Measurements from ENCODE around the gene EFHD1. TPM values are rescaled to one million over a fixed set of nuclear protein-coding genes. Genes with fewer than 3 reads are reported as not detected.

EFHD1 gene
- total RNA-seq, 1 donor from 2014 or later = 3.6 TPM

DNA sequence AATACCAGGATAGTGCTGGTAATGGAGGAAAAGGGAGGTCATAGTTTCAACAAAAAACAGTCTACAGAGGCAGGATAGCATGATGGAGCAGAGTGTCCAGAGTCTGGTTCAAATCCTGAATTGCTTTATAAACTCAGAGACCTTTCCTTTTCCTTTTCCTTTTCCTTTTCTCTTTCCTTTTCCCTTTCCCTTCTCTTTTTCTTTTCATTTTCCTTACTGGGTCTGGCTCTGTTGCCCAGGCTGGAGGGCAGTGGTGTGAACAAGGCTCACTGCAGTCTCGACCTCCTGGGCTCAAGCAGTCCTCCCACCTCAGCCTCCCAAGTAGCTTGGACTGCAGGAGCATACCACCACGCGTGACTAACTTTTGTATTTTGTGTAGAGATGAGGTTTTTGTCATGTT is 95.4 kb downstream of the EFHD1 start:
- H3K36me3 ChIP-seq (ENCODE audit: control insufficient read depth, insufficient read depth, low read length) = no peaks in the 10 kb centered on the region
- no peak for DNase-seq (ENCODE audit: low read depth)

DNA sequence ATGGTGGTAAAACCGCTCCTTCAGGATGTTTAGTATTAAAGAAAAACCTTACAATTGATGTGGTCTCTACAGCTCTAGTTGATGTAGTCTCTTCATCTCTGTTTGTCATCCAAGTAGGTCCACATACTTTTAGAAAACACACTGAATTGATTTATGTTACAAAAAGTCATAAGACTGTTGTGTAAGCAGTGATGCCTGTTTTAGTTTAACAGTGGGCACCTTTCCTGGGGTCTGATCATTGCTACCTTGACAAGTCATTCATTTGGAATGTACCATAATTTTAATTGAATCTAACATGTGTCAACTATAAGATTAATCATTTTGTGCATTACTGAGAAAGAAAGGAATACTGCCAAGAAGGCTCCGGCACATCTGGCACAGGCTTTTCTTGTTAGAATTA is 98.1 kb downstream of the EFHD1 start:
- DNase-seq (ENCODE audit: low read depth) = no peak
- H3K27me3 ChIP-seq (ENCODE audit: control insufficient read depth, insufficient read depth, low read length) = no peaks in the 10 kb centered on the region
- no peak overlapping the region for H3K4me3 ChIP-seq (ENCODE audit: low read depth, low read length)
- H3K36me3 ChIP-seq (ENCODE audit: control insufficient read depth, insufficient read depth, low read length) = no peaks in the 10 kb centered on the region
- TF ChIP-seq, protein P1, sequence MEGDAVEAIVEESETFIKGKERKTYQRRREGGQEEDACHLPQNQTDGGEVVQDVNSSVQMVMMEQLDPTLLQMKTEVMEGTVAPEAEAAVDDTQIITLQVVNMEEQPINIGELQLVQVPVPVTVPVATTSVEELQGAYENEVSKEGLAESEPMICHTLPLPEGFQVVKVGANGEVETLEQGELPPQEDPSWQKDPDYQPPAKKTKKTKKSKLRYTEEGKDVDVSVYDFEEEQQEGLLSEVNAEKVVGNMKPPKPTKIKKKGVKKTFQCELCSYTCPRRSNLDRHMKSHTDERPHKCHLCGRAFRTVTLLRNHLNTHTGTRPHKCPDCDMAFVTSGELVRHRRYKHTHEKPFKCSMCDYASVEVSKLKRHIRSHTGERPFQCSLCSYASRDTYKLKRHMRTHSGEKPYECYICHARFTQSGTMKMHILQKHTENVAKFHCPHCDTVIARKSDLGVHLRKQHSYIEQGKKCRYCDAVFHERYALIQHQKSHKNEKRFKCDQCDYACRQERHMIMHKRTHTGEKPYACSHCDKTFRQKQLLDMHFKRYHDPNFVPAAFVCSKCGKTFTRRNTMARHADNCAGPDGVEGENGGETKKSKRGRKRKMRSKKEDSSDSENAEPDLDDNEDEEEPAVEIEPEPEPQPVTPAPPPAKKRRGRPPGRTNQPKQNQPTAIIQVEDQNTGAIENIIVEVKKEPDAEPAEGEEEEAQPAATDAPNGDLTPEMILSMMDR (IDR thresholded peaks at IDR 0.05; ENCODE audit: insufficient read depth, low read length, poor library complexity, severe bottlenecking) = no peak

More for the DNA sequence above, 95.4 kb downstream of the EFHD1 start:
- Histone ChIP-seq H3K27me3 (ENCODE audit: control insufficient read depth, insufficient read depth, low read length) (no peaks in the 10 kb centered on the region), H3K4me3 (ENCODE audit: low read depth, low read length) (no peak overlapping the region)
- TF ChIP-seq, protein P1 (IDR thresholded peaks at IDR 0.05; ENCODE audit: insufficient read depth, low read length, poor library complexity, severe bottlenecking) = no peak

Other genes with a start within 250 kb of the EFHD1 start
- not detected in 2 replicates for gene ALPG, start 226.8 kb upstream of the EFHD1 start, total RNA-seq
- not detected in 2 replicates for gene ALPI, start 177.5 kb upstream of the EFHD1 start, total RNA-seq
- 2.2 and 2.3 TPM in 2 replicates for gene ECEL1, start 145.8 kb upstream of the EFHD1 start, total RNA-seq
- gene PRSS56, start 113.2 kb upstream of the EFHD1 start, total RNA-seq = not detected in 2 replicates
- gene CHRND, start 107.4 kb upstream of the EFHD1 start, total RNA-seq = not detected in 2 replicates
- not detected in 2 replicates for gene CHRNG, start 93.9 kb upstream of the EFHD1 start, total RNA-seq
- 2.9 and 3.3 TPM in 2 replicates for gene TIGD1, start 83.0 kb upstream of the EFHD1 start, total RNA-seq
- gene EIF4E2, start 82.9 kb upstream of the EFHD1 start, total RNA-seq = 66.9 and 73.1 TPM in 2 replicates
- gene GIGYF2, start 63.7 kb downstream of the EFHD1 start, total RNA-seq = 39.4 and 46.7 TPM in 2 replicates
- gene KCNJ13, start 143.0 kb downstream of the EFHD1 start, total RNA-seq = not detected in 2 replicates
- gene SNORC, start 236.7 kb downstream of the EFHD1 start, total RNA-seq = 2.5 and 3.4 TPM in 2 replicates

All from kidney epithelial cell (primary cell).